Mucosa of descending colon (tissue), 3 donors: ENCODE results near the gene CMKLR1. TPM values are rescaled to one million over a fixed set of nuclear protein-coding genes. Genes with fewer than 3 reads are reported as not detected.

Experiments
- ATAC-seq: fragments of 200-7000 bp; cut with Tn5 transposase; one replicate; pipeline ENCODE4 v1.9.1; 2020; ENCODE audit warnings: mild to moderate bottlenecking, moderate library complexity
- DNase-seq, 3 donors: peaks; one replicate each; pipeline ENCODE4 v3.0.0-alpha.2; 2020
- H3K36me3 ChIP-seq: fragments of 200-600 bp; one replicate; pipeline ENCODE4 v1.8.0; 2021; ENCODE audit warnings: low read depth, mild to moderate bottlenecking
- H3K4me1 ChIP-seq: fragments of 200-600 bp; one replicate; pipeline ENCODE4 v1.8.0; 2021; ENCODE audit warnings: low read depth, mild to moderate bottlenecking
- H3K4me3 ChIP-seq: fragments of 200-600 bp; one replicate; pipeline ENCODE4 v1.8.0; 2021; ENCODE audit warnings: mild to moderate bottlenecking
- H3K9me3 ChIP-seq: fragments of 200-600 bp; one replicate; pipeline ENCODE4 v1.8.0; 2021; ENCODE audit warnings: mild to moderate bottlenecking
- intact Hi-C, 2 donors: fragments of 100-400 bp; cut with DNase I in 1 of 2; cut with micrococcal nuclease in 1 of 2; formaldehyde crosslinking; loops; one replicate each; pipeline versions ENCODE4 v1.11.0 to v1.11.1; 2022; cut with DNase I, micrococcal nuclease
- total RNA-seq, 3 donors: library from RNA; stranded (reverse); fragmentation: NEBNext Ultra II Directional in 2 of 3; extraction: Animal tissue kit (Norgen Biotek cat#: 25700) in 2 of 3; gene quantifications; one replicate each; pipeline versions ENCODE4 v1.2.1 to v1.2.4, GENCODE V29; 2021 to 2023
- TF ChIP-seq, protein P1 (sequence below): fragments of 200-600 bp; IDR thresholded peaks from one replicate; pipeline ENCODE4 v1.8.0; 2022; ENCODE audit warnings: antibody characterized with exemption, mild to moderate bottlenecking
- donor health status: DM: no; HTN: no; CAD: no; lungs with moderate emphysema.
- donor health status: DM: no; HTN: no; CAD: no.
- donor health status: DM: no; HTN: yes; CAD: no.

Gene CMKLR1
- total RNA-seq, 3 donors from 2014 or later, result 4.4 to 15.7 (median 10.8) TPM

DNA sequence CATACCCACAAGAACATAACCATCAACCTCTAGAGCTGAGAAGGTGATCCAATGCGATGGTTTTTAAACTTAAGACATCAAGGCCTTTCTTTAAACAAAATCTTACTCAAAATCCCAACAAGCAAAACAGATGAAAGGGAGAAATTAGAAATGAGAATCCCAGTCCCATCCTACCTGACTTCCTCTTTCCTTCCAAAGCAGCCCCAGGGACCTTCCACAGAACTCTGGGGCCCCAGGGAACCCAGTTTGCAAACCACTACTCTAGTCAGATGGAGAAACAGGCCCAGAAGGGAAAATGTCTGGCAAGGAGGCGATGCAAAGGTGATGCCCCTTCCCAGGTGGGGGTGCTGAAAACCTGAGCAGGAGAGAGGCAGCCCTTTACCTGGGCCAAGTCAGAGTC is 29.0 kb upstream of the CMKLR1 start:
- TF ChIP-seq, protein P1, sequence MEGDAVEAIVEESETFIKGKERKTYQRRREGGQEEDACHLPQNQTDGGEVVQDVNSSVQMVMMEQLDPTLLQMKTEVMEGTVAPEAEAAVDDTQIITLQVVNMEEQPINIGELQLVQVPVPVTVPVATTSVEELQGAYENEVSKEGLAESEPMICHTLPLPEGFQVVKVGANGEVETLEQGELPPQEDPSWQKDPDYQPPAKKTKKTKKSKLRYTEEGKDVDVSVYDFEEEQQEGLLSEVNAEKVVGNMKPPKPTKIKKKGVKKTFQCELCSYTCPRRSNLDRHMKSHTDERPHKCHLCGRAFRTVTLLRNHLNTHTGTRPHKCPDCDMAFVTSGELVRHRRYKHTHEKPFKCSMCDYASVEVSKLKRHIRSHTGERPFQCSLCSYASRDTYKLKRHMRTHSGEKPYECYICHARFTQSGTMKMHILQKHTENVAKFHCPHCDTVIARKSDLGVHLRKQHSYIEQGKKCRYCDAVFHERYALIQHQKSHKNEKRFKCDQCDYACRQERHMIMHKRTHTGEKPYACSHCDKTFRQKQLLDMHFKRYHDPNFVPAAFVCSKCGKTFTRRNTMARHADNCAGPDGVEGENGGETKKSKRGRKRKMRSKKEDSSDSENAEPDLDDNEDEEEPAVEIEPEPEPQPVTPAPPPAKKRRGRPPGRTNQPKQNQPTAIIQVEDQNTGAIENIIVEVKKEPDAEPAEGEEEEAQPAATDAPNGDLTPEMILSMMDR, result no peak
- DNase-seq (no peak), ATAC-seq (no peak)
- Histone ChIP-seq H3K9me3 (peaks cover 1% of the 10 kb centered on the region), H3K4me3 (no peak overlapping the region), H3K4me1 (no peaks in the 10 kb centered on the region), H3K36me3 (no peaks in the 10 kb centered on the region)
- intact Hi-C loops, result no loop called here

GRCh38 chr12:108367436-108367835 is 28.3 kb upstream of the CMKLR1 start:
- ATAC-seq (peak; percentile 15), DNase-seq (no peak)
- Histone ChIP-seq H3K4me3 (no peak overlapping the region), H3K36me3 (no peaks in the 10 kb centered on the region), H3K4me1 (no peaks in the 10 kb centered on the region), H3K9me3 (no peaks in the 10 kb centered on the region)
- TF ChIP-seq, protein P1, result no peak
- intact Hi-C loops, result no loop called here

- TF ChIP-seq, protein P1, result no peak
- Histone ChIP-seq H3K4me3 (no peak overlapping the region), H3K4me1 (no peaks in the 10 kb centered on the region), H3K9me3 (no peaks in the 10 kb centered on the region), H3K36me3 (no peaks in the 10 kb centered on the region)
- ATAC-seq (no peak), DNase-seq (no peak)
- intact Hi-C loops, result no loop called here
Observed at GRCh38 chr12:108365324-108365723, 26.2 kb upstream of the CMKLR1 start.

DNA sequence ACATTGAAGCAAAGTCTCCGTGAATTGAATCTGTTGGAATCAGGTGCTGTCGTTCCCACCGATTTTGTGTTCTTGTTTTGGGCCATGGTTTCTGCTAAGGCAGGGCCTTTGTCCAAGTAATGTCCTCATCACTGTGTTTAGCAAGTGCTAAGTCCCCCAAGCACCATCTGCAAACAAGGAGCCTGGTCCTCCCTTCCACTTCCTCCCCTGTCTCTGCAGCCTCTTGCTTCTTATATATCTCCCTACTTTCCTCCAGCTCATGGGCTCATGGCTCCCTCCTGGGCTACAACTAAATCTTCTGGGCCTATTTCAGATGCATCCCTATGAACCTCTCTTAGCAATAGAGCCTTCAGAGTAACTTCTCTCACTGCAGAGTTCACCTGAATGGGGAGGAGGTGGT is 25.8 kb upstream of the CMKLR1 start:
- Histone ChIP-seq H3K9me3 (no peaks in the 10 kb centered on the region), H3K4me1 (no peaks in the 10 kb centered on the region), H3K36me3 (no peaks in the 10 kb centered on the region), H3K4me3 (no peak overlapping the region)
- intact Hi-C loops, result no loop called here
- TF ChIP-seq, protein P1, result no peak
- DNase-seq, result no peak
- ATAC-seq, result no peak

- TF ChIP-seq, protein P1, result no peak
- intact Hi-C loops, result no loop called here
- ATAC-seq (peak; percentile 19), DNase-seq (no peak)
- H3K36me3 ChIP-seq, result no peaks in the 10 kb centered on the region
- H3K4me1 ChIP-seq, result no peaks in the 10 kb centered on the region
- no peak overlapping the region for H3K4me3 ChIP-seq
- H3K9me3 ChIP-seq, result no peaks in the 10 kb centered on the region
Observed at GRCh38 chr12:108363565-108363964, 24.5 kb upstream of the CMKLR1 start.

- intact Hi-C loops, result no loop called here
- no peaks in the 10 kb centered on the region for H3K4me1 ChIP-seq
- TF ChIP-seq, protein P1, result no peak
- H3K4me3 ChIP-seq, result no peak overlapping the region
- no peak for DNase-seq
- no peak for ATAC-seq
- H3K36me3 ChIP-seq, result no peaks in the 10 kb centered on the region
- H3K9me3 ChIP-seq, result no peaks in the 10 kb centered on the region
Observed at GRCh38 chr12:108363165-108363564, 24.1 kb upstream of the CMKLR1 start.
